ENCODE results near the gene AGAP1. TPM values are rescaled to one million over a fixed set of nuclear protein-coding genes. Genes with fewer than 3 reads are reported as not detected.

Gene AGAP1
- total RNA-seq, 2 donors from 2014 or later = 22.5 to 23.9 TPM

DNA sequence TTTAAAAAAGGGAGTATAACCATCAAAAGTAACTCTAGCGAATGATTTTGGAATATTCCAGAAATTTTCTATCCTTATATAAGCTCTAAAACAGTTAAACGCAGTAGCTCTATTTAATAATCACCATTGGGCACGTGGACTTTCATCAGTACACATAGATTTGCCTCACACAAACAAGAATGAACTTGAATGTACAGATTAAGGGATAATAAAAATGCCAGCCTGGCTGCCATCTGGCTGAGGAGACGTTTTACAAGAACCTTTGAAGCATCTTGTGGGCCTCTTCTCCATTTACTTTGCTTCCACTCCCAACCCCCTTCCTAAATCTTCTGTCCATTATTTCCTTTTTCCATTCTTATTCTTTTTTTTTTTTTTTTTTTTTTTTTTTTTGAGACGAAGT lies 47.2 kb downstream of the AGAP1 start:
- no peak for DNase-seq
- no peak for ATAC-seq
- intact Hi-C loops (cut with DNase I) = no loop called here

DNA sequence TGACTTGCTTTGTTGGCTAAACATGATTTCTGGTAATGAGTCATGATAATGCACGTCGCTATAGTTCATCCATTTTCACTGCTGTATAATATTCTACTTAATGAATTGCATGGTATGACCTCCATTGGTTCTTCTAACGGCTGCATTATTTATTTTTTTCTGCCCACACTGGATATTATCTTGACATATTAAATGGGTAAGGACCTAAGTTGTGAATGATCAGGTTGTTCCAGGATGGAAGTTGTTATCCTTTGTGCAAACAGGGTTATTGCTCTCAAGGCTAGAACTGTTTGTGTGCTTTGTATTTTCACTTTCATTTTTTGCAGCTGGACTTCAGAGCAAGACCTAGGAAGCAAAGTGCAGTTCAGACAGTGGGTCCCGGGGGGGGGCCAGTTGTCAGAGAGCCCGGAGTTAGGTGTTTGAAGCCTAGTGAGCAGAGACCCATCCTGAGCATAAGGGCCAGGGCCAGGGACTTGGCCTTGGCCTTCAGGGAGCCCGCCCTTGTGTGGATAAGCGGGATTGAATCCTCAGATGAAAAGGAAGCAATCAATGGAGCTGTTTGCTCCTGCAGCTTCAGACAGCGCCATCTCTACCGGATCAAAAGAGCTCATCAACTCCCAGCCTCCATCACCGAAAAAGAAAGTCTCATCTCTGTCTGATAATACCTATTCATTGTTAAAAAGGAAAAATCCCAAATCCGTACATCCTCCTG lies 48.2 kb downstream of the AGAP1 start:
- ATAC-seq (no peak), DNase-seq (peak; percentile 1)
- intact Hi-C loops (cut with DNase I) = no loop called here

DNA sequence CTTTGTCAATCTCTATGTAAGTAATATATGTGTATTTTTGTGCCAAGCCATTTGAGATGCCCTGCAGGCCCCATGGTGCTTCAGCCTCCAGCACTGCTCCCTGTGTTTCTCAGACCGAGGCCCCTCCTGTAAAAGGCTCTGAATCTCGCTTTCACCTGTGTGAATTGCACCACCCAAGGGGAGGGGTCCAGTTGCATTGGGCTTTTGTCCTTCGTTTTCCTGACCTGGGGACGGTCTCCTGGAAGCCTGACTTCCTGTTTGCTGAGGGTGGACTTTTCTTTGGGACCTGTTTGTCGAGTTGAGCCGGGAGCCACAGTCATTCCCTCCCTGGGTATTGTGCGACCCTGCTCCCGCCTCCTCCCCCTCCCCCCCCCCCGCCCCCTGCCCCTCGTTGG lies 48.9 kb downstream of the AGAP1 start:
- peak; percentile 2 for DNase-seq
- ATAC-seq = no peak
- intact Hi-C loops (cut with DNase I) = no loop called here

- ATAC-seq (no peak), DNase-seq (no peak)
- intact Hi-C loops (cut with DNase I) = no loop called here
These were observed 49.4 kb downstream of the AGAP1 start for GRCh38 chr2:235543128-235543750.

GRCh38 chr2:235543851-235544688 lies 50.2 kb downstream of the AGAP1 start:
- ATAC-seq = no peak
- peak; percentile 12 for DNase-seq
- intact Hi-C loops (cut with DNase I) = no loop called here

GRCh38 chr2:235544689-235544969 lies 50.8 kb downstream of the AGAP1 start:
- DNase-seq (no peak), ATAC-seq (no peak)
- intact Hi-C loops (cut with DNase I) = no loop called here

GRCh38 chr2:235545339-235546150 lies 51.7 kb downstream of the AGAP1 start:
- intact Hi-C loops (cut with DNase I) = no loop called here
- peak; percentile 7 for DNase-seq

GRCh38 chr2:235546151-235546435 lies 52.2 kb downstream of the AGAP1 start:
- DNase-seq (no peak), ATAC-seq (no peak)
- intact Hi-C loops (cut with DNase I) = no loop called here

More at GRCh38 chr2:235545339-235546150, 51.7 kb downstream of the AGAP1 start:
- peak in 1 of 2 donors; percentile 36 for ATAC-seq

GRCh38 chr2:235546436-235546835 lies 52.6 kb downstream of the AGAP1 start:
- DNase-seq (peak; percentile 3), ATAC-seq (no peak)
- intact Hi-C loops (cut with DNase I) = no loop called here

DNA sequence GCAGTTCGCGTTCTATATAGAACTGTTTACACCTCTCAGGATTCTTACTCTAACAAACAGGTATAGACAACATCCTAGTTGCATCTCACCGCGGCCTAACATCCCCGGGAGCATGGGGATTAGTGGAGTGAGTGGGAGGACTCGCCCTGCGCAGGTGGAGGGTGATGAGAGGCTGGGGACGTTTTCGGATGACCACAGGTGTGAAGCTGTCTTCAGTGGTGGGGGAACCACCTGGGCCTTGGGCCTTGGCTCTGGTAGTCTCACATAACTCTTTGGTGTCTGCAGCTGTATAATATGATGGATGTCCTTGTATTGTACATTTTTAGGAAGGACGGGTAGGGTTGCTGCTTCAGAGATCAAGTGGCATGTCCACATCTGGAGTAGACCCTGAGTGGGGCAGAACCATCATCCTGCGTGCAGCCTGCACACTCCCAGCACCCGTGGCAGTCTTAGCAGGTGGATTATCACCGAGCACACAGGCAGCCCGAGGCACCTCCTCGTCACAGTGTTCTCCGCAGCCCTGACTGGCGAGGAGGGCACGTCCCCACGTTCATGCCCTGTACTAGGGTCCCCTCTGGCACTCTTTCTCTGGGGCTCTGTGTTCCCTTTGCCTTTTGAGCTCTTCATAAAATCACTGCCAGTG lies 56.0 kb downstream of the AGAP1 start:
- ATAC-seq (no peak), DNase-seq (peak; percentile 7)
- intact Hi-C loops (cut with DNase I) = no loop called here

DNA sequence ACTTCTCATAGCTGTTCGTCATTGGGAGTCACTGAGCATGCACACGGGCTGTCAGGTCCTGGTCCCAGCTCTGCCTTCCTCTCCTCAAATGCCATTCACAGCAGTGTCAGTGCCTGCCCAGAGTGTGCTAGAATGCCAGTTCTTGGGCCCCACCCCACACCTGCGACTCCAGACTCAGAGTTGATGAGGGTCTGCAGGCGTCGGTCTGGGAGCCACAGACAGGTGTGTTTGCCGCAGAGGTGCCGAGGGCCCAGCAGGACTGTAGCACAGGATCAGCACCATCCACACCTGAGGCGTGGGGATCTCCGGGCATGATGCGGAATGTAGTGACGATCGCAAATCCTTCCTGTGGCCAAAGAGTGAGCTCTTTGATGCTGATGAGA lies 56.5 kb downstream of the AGAP1 start:
- ATAC-seq = no peak
- DNase-seq = peak; percentile 6
- intact Hi-C loops (cut with DNase I) = no loop called here

DNA sequence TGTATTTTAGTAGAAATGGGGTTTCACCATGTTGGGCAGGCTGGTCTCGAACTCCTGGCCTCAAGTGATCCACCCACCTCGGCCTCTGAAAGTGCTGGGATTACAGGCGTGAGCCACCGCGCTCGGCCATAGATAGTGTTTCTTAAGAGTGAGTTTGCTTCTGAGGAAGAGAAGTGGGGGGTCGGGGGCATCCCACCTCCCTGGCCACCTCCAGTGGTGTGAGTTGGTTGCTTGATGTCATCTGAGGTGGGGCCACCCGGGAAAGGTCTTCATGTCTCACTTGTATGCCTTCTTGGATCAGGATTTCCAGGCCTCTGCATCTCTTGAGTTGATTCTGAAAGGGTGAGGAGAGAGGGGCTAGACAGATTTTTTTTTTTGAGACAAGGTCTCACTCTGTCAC lies 57.1 kb downstream of the AGAP1 start:
- DNase-seq (peak; percentile 1), ATAC-seq (no peak)
- intact Hi-C loops (cut with DNase I) = no loop called here

DNA sequence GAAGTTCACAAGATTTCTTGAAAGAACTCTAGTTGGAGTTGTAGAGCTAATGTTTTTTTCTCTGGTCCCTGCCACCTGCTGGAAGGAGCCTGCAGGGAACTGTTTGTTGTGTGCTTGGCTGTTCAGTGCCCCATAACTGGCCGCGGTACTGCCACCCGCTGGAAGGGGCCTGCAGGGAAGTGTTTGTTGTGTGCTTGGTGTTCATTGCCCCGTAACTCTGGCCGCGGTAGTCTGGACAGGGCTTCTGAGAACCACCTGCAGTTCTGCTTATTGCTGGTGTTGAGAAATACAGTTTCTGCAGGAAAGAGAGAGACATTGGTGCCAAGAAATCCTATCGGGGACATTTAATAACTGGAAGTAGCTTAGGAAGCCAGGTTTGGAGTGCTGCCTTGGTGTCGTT lies 58.1 kb downstream of the AGAP1 start:
- ATAC-seq (peak; percentile 61 to 80), DNase-seq (peak; percentile 25)
- intact Hi-C loops (cut with DNase I) = no loop called here

- DNase-seq (peak; percentile 0), ATAC-seq (no peak)
- intact Hi-C loops (cut with DNase I) = no loop called here
These were observed 58.8 kb downstream of the AGAP1 start for GRCh38 chr2:235552671-235553070.

DNA sequence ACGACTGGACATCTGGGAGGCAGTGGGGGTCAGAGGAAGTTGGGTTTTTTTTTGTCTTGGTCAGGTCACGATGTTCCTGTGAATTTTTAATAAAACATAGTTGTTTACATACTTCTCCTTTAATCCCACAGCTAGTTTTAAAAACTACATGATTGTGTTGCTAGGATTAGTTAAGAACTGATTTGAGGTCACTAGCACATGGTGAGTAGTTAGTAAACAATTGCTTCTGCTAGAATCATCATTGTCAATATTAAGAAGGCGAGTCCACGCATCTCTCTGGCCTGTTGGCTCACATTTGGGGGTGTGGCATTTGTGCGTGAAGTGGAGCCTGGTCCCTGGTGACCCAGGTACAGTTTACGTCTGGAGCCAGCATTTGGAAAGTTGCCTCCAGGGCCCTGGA lies 59.4 kb downstream of the AGAP1 start:
- ATAC-seq (no peak), DNase-seq (peak; percentile 10)
- intact Hi-C loops (cut with DNase I) = no loop called here

- intact Hi-C loops (cut with DNase I) = no loop called here
- DNase-seq (no peak), ATAC-seq (no peak)
These were observed 59.9 kb downstream of the AGAP1 start for GRCh38 chr2:235553696-235554100.

GRCh38 chr2:235554385-235554784 lies 60.5 kb downstream of the AGAP1 start:
- intact Hi-C loops (cut with DNase I) = no loop called here
- DNase-seq = no peak
- no peak for ATAC-seq

- no peak for ATAC-seq
- no peak for DNase-seq
- intact Hi-C loops (cut with DNase I) = no loop called here
These were observed 61.1 kb downstream of the AGAP1 start for GRCh38 chr2:235554936-235555335.

DNA sequence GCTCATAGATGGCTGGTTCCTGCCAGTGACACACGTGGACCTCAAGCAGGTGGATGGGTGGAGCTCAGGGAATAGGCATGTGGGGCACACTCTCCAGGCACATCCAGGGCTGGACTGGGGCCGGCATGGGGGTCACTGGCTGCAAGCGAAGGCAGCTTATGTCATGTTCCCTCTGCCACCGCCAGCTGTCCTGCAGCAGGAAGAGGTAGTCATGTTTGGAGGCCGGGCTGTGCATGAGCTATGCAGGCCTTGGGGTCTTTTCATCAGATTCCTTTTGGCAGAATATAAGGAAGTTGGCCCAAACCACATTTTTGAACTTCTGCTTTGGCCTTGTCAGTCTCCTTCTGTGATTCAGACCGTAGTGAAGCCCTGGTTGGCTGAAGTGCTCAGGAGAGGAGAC lies 61.5 kb downstream of the AGAP1 start:
- intact Hi-C loops (cut with DNase I) = no loop called here
- DNase-seq (no peak), ATAC-seq (peak in 1 of 2 donors; percentile 24)
